DMS153 treated with DMSO at 0.1 percent for 48 hours (cell line): ENCODE measurements around the gene TBX18.

ENCODE experiments used
- DNase-seq: peaks from one replicate; lab custom pipeline; 2025; ENCODE audit not compliant: unreplicated experiment; lab: John Stamatoyannopoulos, UW

The TBX18 gene

DNA sequence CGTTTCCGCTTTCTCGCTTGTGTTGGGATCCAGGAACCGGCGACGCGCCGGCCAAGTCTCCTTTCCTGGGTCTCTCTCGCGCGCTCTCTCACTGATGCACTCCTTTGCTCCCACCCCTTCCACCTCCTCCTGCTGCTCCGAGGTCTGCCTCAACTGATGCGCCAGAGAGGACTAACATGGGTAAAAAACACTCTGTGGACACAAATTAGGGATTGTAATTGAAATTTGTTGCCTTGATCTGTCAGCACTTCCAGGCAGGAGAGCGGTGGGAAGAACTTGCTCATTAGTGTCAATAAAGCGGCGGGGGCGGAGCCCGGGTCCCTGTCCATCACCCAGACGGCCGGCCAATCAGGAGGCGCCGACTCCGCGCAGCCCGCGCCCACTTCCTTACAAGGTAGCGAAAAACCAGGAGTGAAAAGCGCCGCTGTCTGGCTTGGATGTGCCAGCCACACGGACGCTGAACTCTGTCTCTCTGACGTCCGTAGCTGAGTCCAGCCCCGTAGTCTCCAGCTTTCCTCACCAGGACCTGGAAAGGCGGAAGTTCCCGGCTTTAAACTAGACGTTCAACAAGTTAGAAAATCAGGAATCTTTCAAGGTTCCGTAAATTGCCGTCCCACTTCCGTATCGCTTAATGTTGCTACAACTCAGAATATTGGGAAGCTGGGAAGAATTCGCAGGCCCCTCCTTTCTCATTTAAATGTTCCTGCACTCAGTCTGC is at the start of gene TBX18:
Gene TBX18 (minus strand): TSS at position 267 of the 718 bp plus-strand sequence. CDS start 417 bp downstream, outside the sequence.
- DNase-seq, result no peak

- no peak for DNase-seq
Observed at GRCh38 chr6:84811351-84811750, 47.0 kb upstream of the TBX18 start.

DNA sequence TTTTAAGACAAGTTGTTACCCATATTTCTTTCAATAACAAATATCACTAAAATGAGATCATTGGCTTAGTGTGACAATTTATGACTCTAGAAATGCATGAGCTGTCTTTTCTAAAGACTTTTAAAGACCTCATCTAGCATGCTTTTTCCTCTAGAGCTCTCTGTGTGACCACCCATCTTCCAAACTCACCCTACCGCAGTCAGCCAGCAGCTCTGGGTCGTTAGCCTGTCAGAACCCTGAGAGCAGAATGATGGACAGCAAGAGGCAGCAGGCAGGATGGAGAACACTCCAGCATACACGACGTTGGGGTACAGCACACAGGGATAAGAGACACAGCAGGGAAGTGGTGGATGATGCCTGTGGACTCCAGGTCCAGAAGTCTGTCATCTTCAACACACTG is 45.1 kb upstream of the TBX18 start:
- no peak for DNase-seq

GRCh38 chr6:84808491-84809061 is 44.2 kb upstream of the TBX18 start:
- DNase-seq, result no peak

DNA sequence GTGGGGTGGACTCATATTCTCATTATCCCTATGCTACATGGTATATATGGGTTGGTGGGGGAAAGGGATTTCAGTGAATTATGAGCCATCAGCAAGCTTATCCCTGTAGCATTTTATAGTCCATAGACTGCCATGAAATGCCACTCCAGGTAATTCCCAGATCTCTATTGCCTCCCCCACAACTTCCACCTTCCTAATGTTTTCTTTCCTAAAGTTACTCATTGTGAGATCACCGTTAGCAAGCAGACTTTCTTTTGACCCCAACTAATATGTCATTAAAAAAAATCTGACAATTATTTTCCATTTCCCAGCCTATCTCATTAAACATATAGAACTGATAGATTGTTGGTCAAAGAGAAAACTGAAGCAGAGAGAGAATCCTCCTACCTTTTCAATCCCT is 40.7 kb upstream of the TBX18 start:
- no peak for DNase-seq

GRCh38 chr6:84804720-84805119 is 40.3 kb upstream of the TBX18 start:
- no peak for DNase-seq

DNA sequence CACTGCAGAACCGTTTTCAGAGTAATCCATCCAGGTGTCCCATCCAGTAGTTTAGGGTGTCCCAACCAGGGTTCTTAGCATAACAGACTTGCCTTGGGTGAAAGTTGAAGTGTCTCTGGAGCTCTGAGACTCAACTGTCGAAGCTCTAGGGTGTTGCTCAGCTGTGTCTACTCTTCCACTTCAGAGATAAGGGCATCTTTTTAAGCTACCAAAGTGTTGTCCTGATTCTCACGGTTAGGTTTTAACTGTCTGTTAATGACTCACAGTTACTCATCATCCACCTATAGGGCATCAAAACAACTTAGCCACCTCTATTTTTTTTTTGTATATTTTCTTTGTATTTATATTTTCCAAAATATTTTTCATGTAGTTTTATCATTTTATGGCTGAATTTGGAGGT is 36.9 kb upstream of the TBX18 start:
- no peak for DNase-seq

DNA sequence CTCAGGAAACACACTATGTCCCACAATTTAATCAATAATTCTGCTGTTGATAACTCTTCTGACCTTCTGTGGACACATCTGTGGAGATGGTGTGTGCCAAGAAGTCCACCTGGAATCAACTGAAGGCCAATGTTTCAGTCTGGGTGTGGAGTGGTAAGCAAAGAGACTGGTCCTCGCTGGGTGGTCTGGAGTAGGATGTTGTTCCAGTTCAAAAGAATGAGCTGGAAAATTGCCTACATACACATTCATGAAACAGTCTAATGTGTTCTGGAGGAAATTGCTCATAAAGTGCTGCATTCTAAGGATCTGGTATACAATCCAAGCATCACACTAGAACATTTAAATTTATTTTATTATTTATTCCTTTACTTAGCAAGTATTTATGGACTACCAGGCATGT is 33.9 kb upstream of the TBX18 start:
- DNase-seq, result no peak

- no peak for DNase-seq
Observed at GRCh38 chr6:84796343-84796742, 31.9 kb upstream of the TBX18 start.

DNA sequence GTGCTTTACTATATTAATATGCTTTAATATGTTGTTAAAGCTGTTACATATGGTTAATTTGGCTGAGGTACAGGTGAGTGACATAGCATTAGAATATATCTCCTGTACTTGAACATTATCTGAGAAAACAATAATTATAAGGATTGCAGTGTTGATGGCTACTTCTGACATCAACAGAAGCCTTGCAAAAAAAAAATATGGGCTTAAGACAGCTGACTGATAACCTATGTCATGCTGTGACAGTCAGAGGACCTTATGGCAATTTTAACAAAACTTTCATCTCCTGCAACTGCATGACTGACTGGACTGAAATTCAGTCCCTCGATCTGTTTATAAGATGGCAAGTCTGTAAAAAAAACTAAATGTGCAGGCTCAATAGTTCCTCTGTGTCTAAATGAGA is 27.5 kb upstream of the TBX18 start:
- DNase-seq, result no peak

DNA sequence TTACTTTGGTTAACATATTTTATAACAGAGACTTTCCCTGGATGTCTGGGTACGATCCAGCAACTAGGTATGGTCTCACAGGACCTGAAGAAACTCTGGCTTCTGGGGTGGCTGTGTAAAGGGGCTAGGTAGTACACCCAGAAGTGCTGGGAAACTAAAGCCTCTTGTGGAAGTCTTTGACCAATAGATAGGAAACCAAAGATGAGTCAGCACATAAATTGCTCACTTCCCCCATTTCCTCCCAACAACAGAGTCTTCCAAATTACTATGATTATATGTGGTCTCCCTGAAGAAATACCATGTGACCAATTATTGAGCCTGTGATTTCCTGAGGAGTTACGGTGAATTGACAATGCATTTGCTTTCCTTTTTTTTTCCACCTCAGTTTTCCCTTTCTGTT is 26.8 kb upstream of the TBX18 start:
- DNase-seq, result no peak

DNA sequence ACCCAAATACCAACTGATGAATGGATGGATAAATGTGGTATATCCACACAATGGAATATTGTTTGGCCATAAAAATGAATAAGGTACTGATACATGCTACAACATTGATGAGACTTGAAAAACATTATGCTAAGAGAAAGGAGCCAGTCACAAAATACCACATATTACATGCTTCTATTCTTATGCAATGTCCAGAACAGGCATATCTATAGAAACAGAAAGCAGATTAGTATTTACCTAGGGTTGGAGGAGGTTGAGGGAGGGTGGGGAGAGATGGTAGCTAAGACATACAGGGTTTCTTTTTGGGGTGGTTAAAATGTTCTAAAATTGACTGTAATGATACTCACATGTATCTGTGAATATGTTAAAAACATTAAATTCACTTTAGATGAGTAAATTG is 24.8 kb upstream of the TBX18 start:
- DNase-seq, result no peak

GRCh38 chr6:84788689-84789088 is 24.3 kb upstream of the TBX18 start:
- no peak for DNase-seq

DNA sequence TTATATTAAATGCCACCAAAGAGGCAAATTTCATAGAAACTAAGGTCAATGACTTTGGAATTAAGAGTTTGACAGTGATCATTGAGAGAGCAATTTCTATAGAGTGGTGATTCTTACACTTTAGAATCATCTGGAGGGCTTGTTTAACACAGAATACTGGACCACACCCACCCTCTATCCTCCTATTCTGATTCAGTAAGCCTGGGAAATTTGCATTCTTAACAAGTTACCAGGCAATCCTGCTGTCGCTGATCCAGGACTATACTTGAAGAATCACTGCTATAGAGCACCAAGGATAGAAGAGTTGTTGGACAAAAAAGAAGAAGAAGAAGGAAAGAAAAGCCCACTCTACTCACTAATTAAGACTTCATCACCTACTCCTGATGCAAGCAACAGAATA is 21.3 kb upstream of the TBX18 start:
- no peak for DNase-seq

DNA sequence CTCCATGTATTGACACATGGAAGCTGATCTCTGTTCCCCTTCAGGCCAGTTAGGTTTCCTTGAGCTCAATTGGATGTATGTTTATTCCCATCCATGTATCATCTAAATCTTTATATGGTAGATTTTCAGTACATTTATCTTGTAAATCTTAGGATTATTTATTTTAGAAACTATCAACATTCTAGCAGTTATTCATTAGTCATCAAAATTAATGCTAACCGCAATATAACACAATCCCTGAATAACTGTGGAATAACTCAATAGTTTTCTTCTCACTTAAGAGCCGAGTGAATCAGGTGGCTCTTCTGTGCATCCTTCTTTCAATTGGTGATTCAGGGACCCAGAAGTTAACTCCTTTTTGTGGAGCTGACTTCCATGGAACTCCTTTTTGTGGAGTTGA is 15.5 kb upstream of the TBX18 start:
- DNase-seq, result no peak

DNA sequence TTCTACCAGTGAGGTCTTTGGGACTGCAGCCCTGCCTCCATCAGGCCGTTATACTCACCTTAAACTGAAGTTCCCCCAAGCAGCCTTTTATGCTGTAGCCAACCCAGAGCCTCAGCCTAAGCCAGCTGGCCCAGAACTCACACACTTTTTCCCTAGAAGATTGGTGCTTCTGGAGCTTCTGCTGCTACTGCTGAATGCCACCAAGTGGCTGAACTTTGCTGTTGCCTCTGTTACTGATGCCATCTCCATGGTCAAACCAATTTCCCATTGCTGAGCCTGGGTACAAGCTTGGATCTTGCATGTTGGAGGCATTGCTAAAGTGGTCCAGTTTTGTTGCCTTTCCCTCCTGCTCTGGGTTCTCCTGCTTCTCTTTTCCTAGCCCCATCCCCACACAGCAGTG is 15.0 kb upstream of the TBX18 start:
- no peak for DNase-seq

- no peak for DNase-seq
Observed at GRCh38 chr6:84777888-84778287, 13.5 kb upstream of the TBX18 start.

- no peak for DNase-seq
Observed at GRCh38 chr6:84776392-84776791, 12.0 kb upstream of the TBX18 start.

GRCh38 chr6:84775751-84776150 is 11.4 kb upstream of the TBX18 start:
- DNase-seq, result no peak

- DNase-seq, result no peak
Observed at GRCh38 chr6:84774985-84775284, 10.5 kb upstream of the TBX18 start.

- no peak for DNase-seq
Observed at GRCh38 chr6:84774157-84774984, 10.0 kb upstream of the TBX18 start.

DNA sequence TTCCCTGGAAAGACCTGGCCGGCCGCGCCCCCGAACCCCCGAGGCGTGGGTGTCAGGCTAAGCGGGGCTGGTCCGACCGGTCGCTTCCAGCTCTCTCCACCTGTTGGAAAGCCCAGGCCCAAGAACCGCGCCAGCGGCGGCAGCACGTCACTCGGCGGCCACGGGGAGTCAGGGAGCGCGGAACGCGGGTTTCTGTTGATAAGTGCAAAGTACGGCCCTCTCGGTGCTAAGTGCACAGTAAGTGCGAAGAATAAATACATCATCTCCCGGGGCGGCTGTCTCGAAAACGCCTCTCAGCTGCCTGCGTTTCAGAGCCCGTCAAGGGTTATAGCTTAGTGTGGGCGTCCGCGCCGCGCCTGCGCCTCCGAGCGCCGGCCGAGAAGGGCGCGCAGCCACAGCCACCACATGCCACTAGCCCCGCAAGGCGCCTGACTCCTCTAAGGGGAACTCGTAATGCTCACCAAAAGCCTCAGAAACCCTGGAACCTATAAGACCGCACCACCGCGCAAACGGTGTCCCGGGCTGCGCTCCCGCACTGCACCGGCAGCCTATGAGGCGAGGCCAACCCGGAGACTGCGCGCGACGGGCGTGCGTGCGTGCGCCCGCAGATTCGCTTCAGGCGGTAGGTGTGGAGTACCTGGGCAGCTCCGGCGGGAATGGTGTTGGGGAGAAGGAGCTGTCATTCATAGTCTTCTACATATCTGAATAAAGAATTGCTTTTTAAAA is 9.2 kb upstream of the TBX18 start:
- DNase-seq, result no peak
